IPS DF 4.7 (cell line): ENCODE measurements around the gene PSMB3.

ENCODE experiments used
- DNase-seq: peaks from one replicate; pipeline ENCODE4 v3.0.0-alpha.2; 2013; ENCODE audit warnings: low spot score; ENCODE audit errors: extremely low read depth

The PSMB3 gene

GRCh38 chr17:38796451-38797157 lies 44.1 kb downstream of the PSMB3 start:
- DNase-seq = no peak

DNA sequence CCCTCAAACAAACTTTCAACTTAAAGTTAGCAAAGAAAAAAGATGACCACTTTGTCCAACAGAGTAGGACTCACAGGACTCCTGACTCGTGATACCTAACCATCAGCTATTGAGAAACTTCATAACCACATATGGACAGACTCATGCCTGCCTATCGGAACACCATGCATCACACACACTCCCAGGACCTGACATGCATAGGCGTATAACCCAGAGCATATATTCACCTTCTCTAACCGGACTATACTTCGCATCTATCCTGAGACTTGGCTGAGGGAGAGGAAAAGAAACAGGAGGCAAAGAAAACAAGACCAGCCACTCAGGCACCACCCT lies 44.6 kb downstream of the PSMB3 start:
- no peak for DNase-seq

DNA sequence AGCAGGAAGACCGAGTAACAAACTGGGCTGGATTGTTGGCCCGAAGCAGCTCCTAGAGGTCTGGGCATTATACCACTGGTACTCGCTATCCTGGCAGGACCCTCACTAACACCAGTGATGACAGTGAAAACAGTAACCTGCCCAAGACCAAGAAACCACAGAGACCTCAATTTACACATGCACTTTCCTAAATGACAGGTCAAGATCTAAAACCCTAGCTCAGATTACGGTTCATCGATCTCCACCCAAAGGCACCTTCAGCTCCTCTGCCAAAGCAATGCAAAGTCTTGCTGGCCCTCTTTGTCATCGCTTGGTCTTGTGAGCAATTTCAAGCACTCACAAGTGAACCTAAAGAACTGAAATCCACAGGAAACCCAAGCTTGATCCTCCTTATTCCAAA lies 45.3 kb downstream of the PSMB3 start:
- no peak for DNase-seq

GRCh38 chr17:38798614-38799500 lies 46.3 kb downstream of the PSMB3 start:
- no peak for DNase-seq

- peak; percentile 83 for DNase-seq
These were observed 47.1 kb downstream of the PSMB3 start, which contains the start of gene PIP4K2B for GRCh38 chr17:38799501-38800236. Gene PIP4K2B (minus strand): TSS chr17:38799556. CDS start chr17:38799424, 132 bp downstream.

DNA sequence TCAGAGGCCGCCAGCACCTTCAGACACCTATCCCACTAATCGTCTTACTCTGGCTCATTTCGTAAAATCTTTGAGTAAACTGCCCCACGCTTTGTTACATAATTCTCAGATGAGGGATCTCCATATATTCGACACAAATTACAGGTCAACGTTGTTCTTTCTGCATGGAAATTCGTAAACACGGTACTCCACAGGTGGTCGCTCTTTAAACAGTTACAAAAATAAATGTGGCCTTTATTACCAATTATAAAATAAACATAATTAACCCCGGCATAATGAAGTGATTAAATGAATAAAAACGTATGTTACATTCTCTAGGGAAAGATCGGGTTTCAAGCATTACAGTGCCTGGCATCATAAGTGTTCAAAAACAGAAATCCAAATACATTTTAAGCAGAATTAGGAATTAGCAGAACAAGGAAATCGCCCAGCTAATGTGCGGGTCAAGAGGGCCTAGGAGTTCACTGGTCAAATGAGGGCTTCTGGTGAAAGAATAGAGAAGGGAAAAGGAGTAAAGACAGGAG lies 47.8 kb downstream of the PSMB3 start:
- DNase-seq = no peak

DNA sequence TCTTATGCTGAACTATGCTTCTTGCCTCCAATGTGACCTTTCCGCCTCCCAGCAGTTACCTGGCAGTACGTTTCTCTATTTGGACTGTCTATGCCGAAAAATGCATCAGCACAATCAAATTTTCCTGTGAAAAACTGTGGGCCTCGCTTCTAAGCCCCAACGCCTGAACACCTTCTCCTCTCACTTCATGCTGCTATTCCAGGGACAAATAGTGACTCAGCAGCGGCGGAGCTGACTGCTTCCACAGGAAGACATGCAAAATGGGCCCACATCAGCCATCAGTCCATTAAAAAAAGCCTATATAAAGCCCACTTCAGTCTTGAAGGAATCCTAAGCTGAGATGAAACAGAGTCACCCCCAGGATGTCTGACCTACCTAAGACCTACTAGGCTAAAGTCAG lies 57.3 kb downstream of the PSMB3 start:
- DNase-seq = no peak
